Measurements from ENCODE around the gene ATP10B. TPM values are rescaled to one million over a fixed set of nuclear protein-coding genes. Genes with fewer than 3 reads are reported as not detected.

The ATP10B gene
- total and polyA plus RNA-seq, 4 donors, result 0.32 to 0.88 TPM; not detected in 2

GRCh38 chr5:160800375-160801275 lies 51.4 kb downstream of the ATP10B start:
- no peak for ATAC-seq (ENCODE audit: low FRiP score)

GRCh38 chr5:160799184-160799583 lies 52.8 kb downstream of the ATP10B start:
- no peak overlapping the region for H3K27ac ChIP-seq (ENCODE audit: low read depth in 1 of 2, low read length in 2 of 2)
- no peak for ATAC-seq (ENCODE audit: low FRiP score)

More at GRCh38 chr5:160800375-160801275, 51.4 kb downstream of the ATP10B start:
- no peak for DNase-seq
- H3K27me3 ChIP-seq (ENCODE audit: control insufficient read depth in 1 of 2, insufficient read depth in 2 of 2, low read length in 1 of 2), result no peaks in the 10 kb centered on the region
- H3K4me3 ChIP-seq (ENCODE audit: low read length in 2 of 2), result no peak overlapping the region
- H3K9me3 ChIP-seq (ENCODE audit: control insufficient read depth, low read length), result no peaks in the 10 kb centered on the region
- no peaks in the 10 kb centered on the region for H3K36me3 ChIP-seq (ENCODE audit: control insufficient read depth in 1 of 2, insufficient read depth in 2 of 2, low read length in 1 of 2)
- WGBS, 2 donors, result 58 to 64% methylated on average over 4 of the region's 4 CpGs
- intact Hi-C loops (cut with DNase I), result no loop called here
- H3K4me1 ChIP-seq (ENCODE audit: control insufficient read depth in 1 of 2, insufficient read depth in 2 of 2, low read length in 2 of 2), result no peaks in the 10 kb centered on the region
- H3K27ac ChIP-seq (ENCODE audit: low read depth in 1 of 2, low read length in 2 of 2), result no peak overlapping the region

GRCh38 chr5:160797020-160797419 lies 55.0 kb downstream of the ATP10B start:
- Histone ChIP-seq H3K27ac (ENCODE audit: low read depth in 1 of 2, low read length in 2 of 2) (no peak overlapping the region), H3K4me1 (ENCODE audit: control insufficient read depth in 1 of 2, insufficient read depth in 2 of 2, low read length in 2 of 2) (no peaks in the 10 kb centered on the region), H3K9me3 (ENCODE audit: control insufficient read depth, low read length) (peaks cover 1% of the 10 kb centered on the region), H3K4me3 (ENCODE audit: low read length in 2 of 2) (no peak overlapping the region), H3K27me3 (ENCODE audit: control insufficient read depth in 1 of 2, insufficient read depth in 2 of 2, low read length in 1 of 2) (no peaks in the 10 kb centered on the region), H3K36me3 (ENCODE audit: control insufficient read depth in 1 of 2, insufficient read depth in 2 of 2, low read length in 1 of 2) (no peaks in the 10 kb centered on the region)
- no peak for DNase-seq
- intact Hi-C loops (cut with DNase I), result no loop called here
- no peak for ATAC-seq (ENCODE audit: low FRiP score)
- 63 to 69% methylated on average over 4 of the region's 4 CpGs for WGBS, 2 donors

More at GRCh38 chr5:160799184-160799583, 52.8 kb downstream of the ATP10B start:
- WGBS, 2 donors, result 19 to 25% methylated on average over 4 of the region's 4 CpGs
- intact Hi-C loops (cut with DNase I), result no loop called here
- H3K4me3 ChIP-seq (ENCODE audit: low read length in 2 of 2), result no peak overlapping the region
- no peaks in the 10 kb centered on the region for H3K27me3 ChIP-seq (ENCODE audit: control insufficient read depth in 1 of 2, insufficient read depth in 2 of 2, low read length in 1 of 2)
- DNase-seq, result no peak
- no peaks in the 10 kb centered on the region for H3K36me3 ChIP-seq (ENCODE audit: control insufficient read depth in 1 of 2, insufficient read depth in 2 of 2, low read length in 1 of 2)
- H3K4me1 ChIP-seq (ENCODE audit: control insufficient read depth in 1 of 2, insufficient read depth in 2 of 2, low read length in 2 of 2), result no peaks in the 10 kb centered on the region
- H3K9me3 ChIP-seq (ENCODE audit: control insufficient read depth, low read length), result no peaks in the 10 kb centered on the region

GRCh38 chr5:160793530-160793899 lies 58.5 kb downstream of the ATP10B start:
- no peak overlapping the region for H3K4me3 ChIP-seq (ENCODE audit: low read length in 2 of 2)
- 91 to 94% methylated on average over 2 of the region's 2 CpGs for WGBS, 2 donors
- H3K4me1 ChIP-seq (ENCODE audit: control insufficient read depth in 1 of 2, insufficient read depth in 2 of 2, low read length in 2 of 2), result no peaks in the 10 kb centered on the region
- ATAC-seq (ENCODE audit: low FRiP score) (no peak), DNase-seq (no peak)
- H3K36me3 ChIP-seq (ENCODE audit: control insufficient read depth in 1 of 2, insufficient read depth in 2 of 2, low read length in 1 of 2), result no peaks in the 10 kb centered on the region
- peaks cover 1% of the 10 kb centered on the region for H3K9me3 ChIP-seq (ENCODE audit: control insufficient read depth, low read length)
- H3K27me3 ChIP-seq (ENCODE audit: control insufficient read depth in 1 of 2, insufficient read depth in 2 of 2, low read length in 1 of 2), result no peaks in the 10 kb centered on the region
- intact Hi-C loops (cut with DNase I), result no loop called here
- H3K27ac ChIP-seq (ENCODE audit: low read depth in 1 of 2, low read length in 2 of 2), result no peak overlapping the region

- ATAC-seq (ENCODE audit: low FRiP score) (no peak), DNase-seq (no peak)
- intact Hi-C loops (cut with DNase I), result no loop called here
- peaks cover 1% of the 10 kb centered on the region for H3K9me3 ChIP-seq (ENCODE audit: control insufficient read depth, low read length)
- H3K36me3 ChIP-seq (ENCODE audit: control insufficient read depth in 1 of 2, insufficient read depth in 2 of 2, low read length in 1 of 2), result no peaks in the 10 kb centered on the region
- H3K4me3 ChIP-seq (ENCODE audit: low read length in 2 of 2), result no peak overlapping the region
- no peaks in the 10 kb centered on the region for H3K4me1 ChIP-seq (ENCODE audit: control insufficient read depth in 1 of 2, insufficient read depth in 2 of 2, low read length in 2 of 2)
- WGBS, 2 donors, result 80 to 81% methylated on average over 7 of the region's 7 CpGs
- no peaks in the 10 kb centered on the region for H3K27me3 ChIP-seq (ENCODE audit: control insufficient read depth in 1 of 2, insufficient read depth in 2 of 2, low read length in 1 of 2)
- H3K27ac ChIP-seq (ENCODE audit: low read depth in 1 of 2, low read length in 2 of 2), result no peak overlapping the region
Measured at GRCh38 chr5:160792732-160793529, 59.1 kb downstream of the ATP10B start.

- H3K9me3 ChIP-seq (ENCODE audit: control insufficient read depth, low read length), result peaks cover 1% of the 10 kb centered on the region
- no peaks in the 10 kb centered on the region for H3K27me3 ChIP-seq (ENCODE audit: control insufficient read depth in 1 of 2, insufficient read depth in 2 of 2, low read length in 1 of 2)
- H3K4me3 ChIP-seq (ENCODE audit: low read length in 2 of 2), result no peak overlapping the region
- no peak overlapping the region for H3K27ac ChIP-seq (ENCODE audit: low read depth in 1 of 2, low read length in 2 of 2)
- H3K36me3 ChIP-seq (ENCODE audit: control insufficient read depth in 1 of 2, insufficient read depth in 2 of 2, low read length in 1 of 2), result no peaks in the 10 kb centered on the region
- ATAC-seq (ENCODE audit: low FRiP score), result no peak
- DNase-seq, result no peak
- intact Hi-C loops (cut with DNase I), result no loop called here
- 85 to 87% methylated on average over 2 of the region's 2 CpGs for WGBS, 2 donors
- H3K4me1 ChIP-seq (ENCODE audit: control insufficient read depth in 1 of 2, insufficient read depth in 2 of 2, low read length in 2 of 2), result no peaks in the 10 kb centered on the region
Measured at GRCh38 chr5:160792281-160792680, 59.7 kb downstream of the ATP10B start.

GRCh38 chr5:160789219-160789859 lies 62.7 kb downstream of the ATP10B start:
- intact Hi-C loops (cut with DNase I), result no loop called here
- Histone ChIP-seq H3K36me3 (ENCODE audit: control insufficient read depth in 1 of 2, insufficient read depth in 2 of 2, low read length in 1 of 2) (no peaks in the 10 kb centered on the region), H3K9me3 (ENCODE audit: control insufficient read depth, low read length) (peaks cover 1% of the 10 kb centered on the region), H3K4me1 (ENCODE audit: control insufficient read depth in 1 of 2, insufficient read depth in 2 of 2, low read length in 2 of 2) (no peaks in the 10 kb centered on the region), H3K27ac (ENCODE audit: low read depth in 1 of 2, low read length in 2 of 2) (no peak overlapping the region), H3K27me3 (ENCODE audit: control insufficient read depth in 1 of 2, insufficient read depth in 2 of 2, low read length in 1 of 2) (no peaks in the 10 kb centered on the region), H3K4me3 (ENCODE audit: low read length in 2 of 2) (no peak overlapping the region)
- ATAC-seq (ENCODE audit: low FRiP score) (no peak), DNase-seq (no peak)
- 79 to 88% methylated on average over 3 of the region's 3 CpGs for WGBS, 2 donors

- intact Hi-C loops (cut with DNase I), result no loop called here
- no peaks in the 10 kb centered on the region for H3K4me1 ChIP-seq (ENCODE audit: control insufficient read depth in 1 of 2, insufficient read depth in 2 of 2, low read length in 2 of 2)
Measured at GRCh38 chr5:160788102-160788660, 63.8 kb downstream of the ATP10B start.

More at GRCh38 chr5:160788102-160788660, 63.8 kb downstream of the ATP10B start:
- H3K4me3 ChIP-seq (ENCODE audit: low read length in 2 of 2), result no peak overlapping the region
- DNase-seq, result no peak
- ATAC-seq (ENCODE audit: low FRiP score), result no peak
- H3K9me3 ChIP-seq (ENCODE audit: control insufficient read depth, low read length), result peaks cover 1% of the 10 kb centered on the region
- no peaks in the 10 kb centered on the region for H3K36me3 ChIP-seq (ENCODE audit: control insufficient read depth in 1 of 2, insufficient read depth in 2 of 2, low read length in 1 of 2)
- H3K27me3 ChIP-seq (ENCODE audit: control insufficient read depth in 1 of 2, insufficient read depth in 2 of 2, low read length in 1 of 2), result no peaks in the 10 kb centered on the region
- no peak overlapping the region for H3K27ac ChIP-seq (ENCODE audit: low read depth in 1 of 2, low read length in 2 of 2)
- 56 to 63% methylated on average over 3 of the region's 3 CpGs for WGBS, 2 donors

Measured in aorta (tissue), 5 donors.